AG04449 (cell line): ENCODE results near the gene HAPSTR1.

ENCODE experiments used
- CTCF ChIA-PET: fragments of 350-600 bp; formaldehyde crosslinking; extraction: SDS; loops from one replicate; lab custom pipeline; 2021; ENCODE audit warnings: antibody characterized with exemption; lab: Yijun Ruan, JAX
- POLR2A ChIA-PET: fragments of 400-600, 350-600 bp; formaldehyde crosslinking; extraction: SDS; loops from one replicate; lab custom pipeline; 2020; ENCODE audit warnings: antibody characterized with exemption, inconsistent platforms; lab: Yijun Ruan, JAX
- DNase-seq: peaks from one replicate; pipeline ENCODE4 v3.0.0-alpha.2; 2010; ENCODE audit warnings: low read depth, low spot score
- H3K4me3 ChIP-seq: 2 replicates; pipeline ENCODE4 v1.5.1; 2011; ENCODE audit warnings: low read depth, mild to moderate bottlenecking, control low read depth, low read length
- TF ChIP-seq, protein P1 (sequence below): IDR thresholded peaks from one replicate; pipeline ENCODE4 v1.5.1; 2011; ENCODE audit warnings: mild to moderate bottlenecking, moderate library complexity, low read length, control low read depth, inconsistent platforms; ENCODE audit not compliant: insufficient read depth; ENCODE audit errors: missing control alignments

The HAPSTR1 gene

DNA sequence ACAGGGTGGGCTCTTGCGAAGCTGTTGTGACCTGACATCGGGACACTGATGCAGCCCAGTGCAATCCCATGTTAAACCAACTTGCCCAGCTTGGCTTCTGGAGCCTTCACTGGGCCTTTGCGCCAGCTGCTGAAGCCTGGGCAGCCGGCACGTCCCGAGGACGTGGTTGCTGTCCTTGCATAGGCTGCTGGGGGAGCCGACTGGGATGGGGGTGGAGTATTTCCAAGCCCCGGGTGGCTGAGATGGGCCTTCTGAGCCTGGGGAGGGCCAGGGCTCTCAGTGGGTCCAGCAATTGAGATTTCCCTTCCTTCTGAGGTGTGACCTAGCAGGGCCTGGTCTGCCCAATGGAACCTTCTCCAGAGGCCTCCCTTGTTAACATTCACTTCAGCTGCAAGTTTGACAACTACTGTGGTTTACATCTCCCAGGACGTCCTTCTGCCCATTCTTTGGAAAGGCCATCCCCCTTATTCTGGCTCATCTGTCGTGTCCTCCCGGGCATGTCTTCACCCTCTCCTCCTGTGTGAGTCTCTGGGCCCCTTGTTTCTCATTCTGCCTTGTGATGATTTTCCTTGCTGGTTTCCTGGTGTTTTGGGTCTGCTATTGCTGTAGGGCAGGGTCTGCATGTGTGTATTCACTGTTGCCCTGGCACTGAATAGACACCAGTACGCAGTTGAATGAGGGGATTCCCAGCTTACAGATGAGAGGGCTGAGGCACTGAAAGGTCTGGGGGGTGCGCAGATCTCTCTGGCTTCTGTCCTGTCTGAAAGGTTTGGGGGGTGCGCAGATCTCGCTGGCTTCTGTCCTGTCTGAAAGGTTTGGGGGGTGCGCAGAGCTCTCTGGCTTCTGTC is 34.4 kb downstream of the HAPSTR1 start:
- CTCF ChIA-PET = interaction anchor here (1.1 to 1.9 kb wide), 4 partner anchors 9 to 118 kb away, joined by 3 to 8 read pairs (median 5); no protein-coding TSS in a partner anchor
- H3K4me3 ChIP-seq = no peak overlapping the region
- POLR2A ChIA-PET = no interaction called here
- DNase-seq = no peak
- TF ChIP-seq, protein P1, sequence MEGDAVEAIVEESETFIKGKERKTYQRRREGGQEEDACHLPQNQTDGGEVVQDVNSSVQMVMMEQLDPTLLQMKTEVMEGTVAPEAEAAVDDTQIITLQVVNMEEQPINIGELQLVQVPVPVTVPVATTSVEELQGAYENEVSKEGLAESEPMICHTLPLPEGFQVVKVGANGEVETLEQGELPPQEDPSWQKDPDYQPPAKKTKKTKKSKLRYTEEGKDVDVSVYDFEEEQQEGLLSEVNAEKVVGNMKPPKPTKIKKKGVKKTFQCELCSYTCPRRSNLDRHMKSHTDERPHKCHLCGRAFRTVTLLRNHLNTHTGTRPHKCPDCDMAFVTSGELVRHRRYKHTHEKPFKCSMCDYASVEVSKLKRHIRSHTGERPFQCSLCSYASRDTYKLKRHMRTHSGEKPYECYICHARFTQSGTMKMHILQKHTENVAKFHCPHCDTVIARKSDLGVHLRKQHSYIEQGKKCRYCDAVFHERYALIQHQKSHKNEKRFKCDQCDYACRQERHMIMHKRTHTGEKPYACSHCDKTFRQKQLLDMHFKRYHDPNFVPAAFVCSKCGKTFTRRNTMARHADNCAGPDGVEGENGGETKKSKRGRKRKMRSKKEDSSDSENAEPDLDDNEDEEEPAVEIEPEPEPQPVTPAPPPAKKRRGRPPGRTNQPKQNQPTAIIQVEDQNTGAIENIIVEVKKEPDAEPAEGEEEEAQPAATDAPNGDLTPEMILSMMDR = no peak

DNA sequence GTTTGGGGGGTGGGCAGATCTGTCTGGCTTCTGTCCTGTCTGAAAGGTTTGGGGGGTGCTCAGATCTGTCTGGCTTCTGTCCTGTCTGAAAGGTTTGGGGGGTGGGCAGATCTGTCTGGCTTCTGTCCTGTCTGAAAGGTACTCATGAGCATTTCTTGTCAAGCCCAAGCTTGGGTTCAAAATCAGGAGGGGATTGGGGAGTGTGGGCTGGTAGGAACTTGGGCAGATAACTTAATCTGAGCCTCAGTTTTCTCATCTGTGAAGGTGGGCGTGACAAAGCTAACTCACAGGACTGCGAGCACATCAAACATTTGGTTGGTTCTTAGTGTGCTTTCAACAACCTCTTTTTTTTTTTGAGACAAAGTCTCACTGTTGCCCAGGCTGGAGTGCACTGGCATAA is 35.2 kb downstream of the HAPSTR1 start:
- H3K4me3 ChIP-seq = no peak overlapping the region
- POLR2A ChIA-PET = no interaction called here
- no peak for DNase-seq
- TF ChIP-seq, protein P1 = no peak
- CTCF ChIA-PET = interaction anchor here (1.1 to 2.0 kb wide), 3 partner anchors 13 to 246 kb away, joined by 3 to 11 read pairs (median 4); no protein-coding TSS in a partner anchor

DNA sequence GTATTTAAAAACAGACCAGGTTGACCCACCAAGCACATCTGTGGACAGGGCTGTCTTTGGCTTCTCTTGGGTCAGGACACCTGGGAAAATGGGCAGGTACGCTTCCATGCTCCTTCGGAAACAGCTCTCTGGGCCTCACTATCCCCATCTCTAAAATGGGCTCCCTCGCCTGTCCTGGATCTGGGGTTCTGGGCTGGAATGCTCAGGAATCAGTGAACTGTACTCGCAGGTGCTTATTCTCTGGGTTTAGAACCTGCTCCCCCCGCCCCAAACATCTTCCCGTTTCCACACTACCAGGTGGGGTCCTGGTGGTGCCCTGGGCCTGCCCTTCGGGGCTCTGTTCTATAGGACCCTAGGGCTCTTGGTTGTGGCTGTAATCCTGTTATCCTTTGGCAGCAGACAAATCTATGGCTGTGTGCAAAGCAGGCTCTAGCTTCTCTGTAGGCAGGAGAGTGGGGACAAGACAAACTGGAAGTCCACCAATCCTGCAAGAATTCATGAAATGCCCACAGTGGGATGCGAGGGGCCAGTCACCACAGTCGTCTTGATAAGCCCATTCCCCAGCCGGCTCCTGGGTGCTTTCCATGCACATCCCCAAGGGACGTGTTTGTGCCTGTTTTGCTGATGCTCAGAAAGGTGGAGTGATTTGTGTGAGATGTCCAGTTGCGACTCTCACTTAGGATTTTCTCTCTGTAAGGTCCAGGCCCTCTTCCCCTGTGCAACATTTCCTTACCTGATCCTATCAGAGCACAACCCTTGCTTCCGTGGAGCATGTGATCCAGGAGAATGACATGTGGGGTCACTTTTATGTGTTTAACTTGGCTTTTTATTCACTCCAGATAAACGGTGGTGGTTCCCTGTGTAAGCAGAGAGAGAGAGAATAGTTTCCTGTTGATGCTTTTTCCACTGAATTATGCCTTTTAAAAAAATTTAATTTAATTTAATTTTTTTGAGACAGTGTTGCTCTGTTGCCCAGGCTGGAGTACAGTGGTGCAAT is 37.2 kb downstream of the HAPSTR1 start:
- ChIA-PET CTCF (interaction anchor here (2.0 kb wide), 1 partner anchor 11 kb away, joined by 11 read pairs; no protein-coding TSS in a partner anchor), POLR2A (no interaction called here)
- DNase-seq = no peak
- H3K4me3 ChIP-seq = no peak overlapping the region
- TF ChIP-seq, protein P1 = no peak

DNA sequence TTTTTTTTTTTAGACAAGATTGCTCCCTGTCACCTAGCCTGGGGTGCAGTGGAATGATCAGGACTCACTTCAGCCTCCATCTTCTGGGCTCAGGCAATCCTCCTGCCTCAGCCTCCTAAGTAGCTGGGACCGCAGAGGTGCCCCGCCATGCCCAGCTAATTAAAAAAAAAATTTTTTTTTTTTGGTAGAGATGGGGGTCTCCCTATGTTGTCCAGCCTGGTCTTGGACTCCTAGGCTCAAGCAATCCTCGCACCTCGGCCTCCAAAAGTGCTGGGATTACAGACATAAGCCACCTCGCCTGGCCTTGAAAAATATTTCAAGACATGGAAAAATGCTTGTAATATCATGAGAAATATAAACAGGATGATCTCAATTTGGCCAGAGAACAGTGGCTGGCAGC is 42.9 kb downstream of the HAPSTR1 start:
- TF ChIP-seq, protein P1 = no peak
- POLR2A ChIA-PET = no interaction called here
- CTCF ChIA-PET = interaction anchor here (0.7 to 1.9 kb wide), 14 partner anchors 14 to 281 kb away, joined by 3 to 6 read pairs (median 4); no protein-coding TSS in a partner anchor
- no peak overlapping the region for H3K4me3 ChIP-seq
- no peak for DNase-seq

DNA sequence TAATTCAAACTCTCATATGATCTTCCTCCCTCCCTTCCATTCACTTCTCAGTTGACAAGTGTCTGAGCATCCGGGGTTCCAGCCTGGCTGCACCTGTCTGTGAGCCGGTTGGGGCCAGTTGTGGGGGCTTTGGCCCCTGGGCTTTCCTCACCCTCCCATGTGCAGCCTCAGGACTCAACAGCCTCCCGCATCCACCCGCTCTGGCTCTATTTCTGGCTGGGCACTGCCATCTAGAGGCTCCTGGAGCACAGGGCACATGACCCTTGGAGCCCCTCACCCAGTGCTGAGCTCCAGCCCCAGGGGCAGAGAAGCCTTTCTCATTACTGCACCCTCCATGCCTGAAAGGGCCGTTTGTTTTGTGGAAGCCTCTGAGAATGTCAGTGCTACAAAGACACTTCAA is 43.3 kb downstream of the HAPSTR1 start:
- TF ChIP-seq, protein P1 = peak; percentile 74
- CTCF ChIA-PET = interaction anchor here (0.6 to 1.9 kb wide), 18 partner anchors 10 to 282 kb away, joined by 3 to 6 read pairs (median 3); no protein-coding TSS in a partner anchor
- POLR2A ChIA-PET = interaction anchor here (0.6 kb wide), 1 partner anchor 35 kb away, joined by 3 read pairs; no protein-coding TSS in a partner anchor
- DNase-seq = no peak
- no peak overlapping the region for H3K4me3 ChIP-seq
